NAMALWA (cell line): ENCODE results near the gene FYN.

ENCODE experiments used
- DNase-seq: peaks from one replicate; pipeline ENCODE4 v3.0.0-alpha.2; 2015; ENCODE audit warnings: low spot score

FYN gene

GRCh38 chr6:111880181-111880888 is 7.1 kb upstream of the FYN start:
- DNase-seq = peak; percentile 21

GRCh38 chr6:111875741-111876140 is 2.5 kb upstream of the FYN start:
- no peak for DNase-seq

GRCh38 chr6:111874025-111874415 is 768 bp upstream of the FYN start:
- DNase-seq = peak; percentile 85

- DNase-seq = peak; percentile 71
These were observed 663 bp downstream of the FYN start for GRCh38 chr6:111872401-111873177.

- DNase-seq = peak; percentile 60
These were observed 1.4 kb downstream of the FYN start for GRCh38 chr6:111871725-111872400.

GRCh38 chr6:111871207-111871606 is 2.0 kb downstream of the FYN start:
- peak; percentile 53 for DNase-seq

GRCh38 chr6:111870742-111871064 is 2.5 kb downstream of the FYN start:
- DNase-seq = no peak

- peak; percentile 41 for DNase-seq
These were observed 3.1 kb downstream of the FYN start for GRCh38 chr6:111870051-111870741.

GRCh38 chr6:111866857-111867256 is 6.4 kb downstream of the FYN start:
- DNase-seq = no peak

- DNase-seq = no peak
These were observed 7.2 kb downstream of the FYN start for GRCh38 chr6:111865909-111866546.

GRCh38 chr6:111865049-111865585 is 8.1 kb downstream of the FYN start:
- DNase-seq = no peak

- no peak for DNase-seq
These were observed 8.9 kb downstream of the FYN start for GRCh38 chr6:111864138-111865048.

- DNase-seq = no peak
These were observed 10.5 kb downstream of the FYN start for GRCh38 chr6:111862741-111863140.

GRCh38 chr6:111862314-111862713 is 10.9 kb downstream of the FYN start:
- no peak for DNase-seq

GRCh38 chr6:111861431-111861885 is 11.8 kb downstream of the FYN start:
- DNase-seq = no peak

- DNase-seq = no peak
These were observed 14.9 kb downstream of the FYN start for GRCh38 chr6:111858347-111858746.

- no peak for DNase-seq
These were observed 15.4 kb downstream of the FYN start for GRCh38 chr6:111857674-111858337.

GRCh38 chr6:111855753-111856152 is 17.5 kb downstream of the FYN start:
- DNase-seq = no peak

GRCh38 chr6:111854683-111855082 is 18.6 kb downstream of the FYN start:
- no peak for DNase-seq

- DNase-seq = no peak
These were observed 20.5 kb downstream of the FYN start for GRCh38 chr6:111852725-111853124.
